Mesenchymal stem cell (in vitro differentiated cells and primary cell): Measurements from ENCODE around the gene GPR3.

Experiments used
- DNase-seq: peaks from one replicate; pipeline ENCODE4 v3.0.0-alpha.2; 2013
- H2AFZ ChIP-seq: one replicate; pipeline ENCODE4 v1.6.1; 2013; ENCODE audit warnings: low read depth, mild to moderate bottlenecking, control low read depth, inconsistent platforms, low read length, moderate library complexity
- H2AK5ac ChIP-seq: 2 replicates; pipeline ENCODE4 v1.6.1; 2013; ENCODE audit warnings: low read length, moderate library complexity, mild to moderate bottlenecking, inconsistent platforms; ENCODE audit not compliant: severe bottlenecking
- H2BK120ac ChIP-seq: one replicate; pipeline ENCODE4 v1.6.1; 2013; ENCODE audit warnings: low read depth, mild to moderate bottlenecking, inconsistent platforms, low read length, moderate library complexity
- H2BK12ac ChIP-seq, 2 experiments: one replicate each; pipeline ENCODE4 v1.6.1; 2013; ENCODE audit warnings: inconsistent platforms in 2 of 2, low read length in 2 of 2, mild to moderate bottlenecking in 2 of 2, moderate library complexity in 2 of 2, control low read depth in 1 of 2
- H2BK15ac ChIP-seq: one replicate; pipeline ENCODE4 v1.6.1; 2013; ENCODE audit warnings: mild to moderate bottlenecking, low read depth, inconsistent platforms; ENCODE audit not compliant: poor library complexity, severe bottlenecking
- H2BK5ac ChIP-seq: 2 replicates; pipeline ENCODE4 v1.6.1; 2013; ENCODE audit warnings: low read depth, mild to moderate bottlenecking, low read length, control low read depth, inconsistent platforms; ENCODE audit not compliant: poor library complexity, severe bottlenecking
- H3K14ac ChIP-seq, 2 experiments: one replicate each; pipeline ENCODE4 v1.6.1; 2013; ENCODE audit warnings: inconsistent platforms in 2 of 2, low read length in 2 of 2, control low read depth in 1 of 2, mild to moderate bottlenecking in 1 of 2, moderate library complexity in 1 of 2
- H3K18ac ChIP-seq, 2 experiments: one replicate each; pipeline ENCODE4 v1.6.1; 2013; ENCODE audit warnings: inconsistent platforms in 2 of 2, low read length in 2 of 2, control low read depth in 1 of 2, low read depth in 1 of 2, mild to moderate bottlenecking in 1 of 2
- H3K23ac ChIP-seq, 2 experiments: one replicate each; pipeline ENCODE4 v1.6.1; 2013; ENCODE audit warnings: inconsistent platforms in 2 of 2, low read length in 2 of 2, mild to moderate bottlenecking in 2 of 2, moderate library complexity in 2 of 2, control low read depth in 1 of 2
- H3K27ac ChIP-seq: 2 replicates; pipeline ENCODE4 v1.5.1; 2013; ENCODE audit warnings: mild to moderate bottlenecking, moderate library complexity, low read length, control low read depth, inconsistent platforms; ENCODE audit not compliant: poor library complexity, severe bottlenecking
- H3K27me3 ChIP-seq, 2 experiments: 2 replicates each; pipeline versions ENCODE4 v1.6.1 to v1.7.0; 2013; ENCODE audit warnings: low read length in 2 of 2, mild to moderate bottlenecking in 2 of 2, moderate library complexity in 2 of 2, control low read depth in 1 of 2, inconsistent platforms in 1 of 2; ENCODE audit not compliant: control insufficient read depth in 1 of 2, insufficient read depth in 1 of 2
- H3K36me3 ChIP-seq, 2 experiments: 2 replicates each; pipeline versions ENCODE4 v1.6.1 to v1.7.0; 2013; ENCODE audit warnings: low read length in 2 of 2, control low read depth in 1 of 2, inconsistent platforms in 1 of 2, low read depth in 1 of 2, mild to moderate bottlenecking in 1 of 2; ENCODE audit not compliant: insufficient read depth in 2 of 2, control insufficient read depth in 1 of 2
- H3K4ac ChIP-seq, 2 experiments: one replicate each; pipeline ENCODE4 v1.6.1; 2013; ENCODE audit warnings: inconsistent platforms in 2 of 2, low read length in 2 of 2, mild to moderate bottlenecking in 2 of 2, moderate library complexity in 2 of 2, control low read depth in 1 of 2, low read depth in 1 of 2
- H3K4me1 ChIP-seq: 2 replicates; pipeline ENCODE4 v1.6.1; 2013; ENCODE audit warnings: low read depth, low read length, control low read depth; ENCODE audit not compliant: control insufficient read depth, insufficient read depth
- H3K4me2 ChIP-seq: 2 replicates; pipeline ENCODE4 v1.6.1; 2013; ENCODE audit warnings: low read length, mild to moderate bottlenecking, inconsistent platforms; ENCODE audit not compliant: poor library complexity, severe bottlenecking
- H3K4me3 ChIP-seq, 2 experiments: 2 replicates each; pipeline versions ENCODE4 v1.5.1 to v1.7.0; 2013; ENCODE audit warnings: low read length in 2 of 2, mild to moderate bottlenecking in 2 of 2, control low read depth in 1 of 2, low read depth in 1 of 2; ENCODE audit not compliant: insufficient read depth in 1 of 2
- H3K79me1 ChIP-seq: replicated peaks from 2 replicates; pipeline ENCODE4 v1.6.1; 2013; ENCODE audit warnings: mild to moderate bottlenecking, control low read depth, low read length, inconsistent platforms; ENCODE audit not compliant: poor library complexity, severe bottlenecking
- H3K9ac ChIP-seq: 2 replicates; pipeline ENCODE4 v1.7.0; 2013; ENCODE audit warnings: mild to moderate bottlenecking, low read length, moderate library complexity
- H3K9me3 ChIP-seq: 2 replicates; pipeline ENCODE4 v1.7.0; 2013; ENCODE audit warnings: mild to moderate bottlenecking, low read length; ENCODE audit not compliant: control insufficient read depth
- H4K8ac ChIP-seq: one replicate; pipeline ENCODE4 v1.6.1; 2013; ENCODE audit warnings: inconsistent platforms, mild to moderate bottlenecking, low read length, moderate library complexity
- H4K91ac ChIP-seq: one replicate; pipeline ENCODE4 v1.6.1; 2013; ENCODE audit warnings: mild to moderate bottlenecking, low read length, inconsistent platforms
- WGBS: methylation state at CpG from one replicate; pipeline ENCODE4 v1.1.7; 2013; ENCODE audit warnings: mixed read lengths; 5-methylcytosine and 5-hydroxymethylcytosine counted together

The GPR3 gene

DNA sequence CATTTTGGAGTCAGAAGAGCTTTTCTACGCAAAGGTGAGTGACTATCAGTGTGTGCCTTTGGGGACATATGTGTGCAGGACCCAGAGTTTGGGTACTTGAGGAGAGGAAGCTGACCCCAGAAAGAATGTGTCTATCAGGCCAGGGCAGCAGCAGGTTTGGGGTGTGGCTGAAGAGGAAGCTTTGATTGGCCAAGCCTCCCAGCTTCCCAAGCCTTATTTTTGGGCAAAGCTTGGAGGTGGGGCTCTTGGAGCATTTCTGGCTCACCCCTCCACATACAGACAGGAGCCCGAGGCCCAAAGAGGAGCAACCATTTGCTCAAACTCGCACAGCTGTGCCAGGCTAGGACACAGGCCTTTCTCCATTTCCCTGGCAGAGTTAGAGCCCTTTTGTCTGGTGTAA, 4.7 kb downstream of the GPR3 start:
- Histone ChIP-seq H4K91ac (no peak overlapping the region), H3K23ac (no peak overlapping the region), H3K4me1 (peaks cover 33% of the 10 kb centered on the region), H2BK12ac (no peak overlapping the region), H3K4ac (no peak overlapping the region), H2AK5ac (no peak overlapping the region), H3K9me3 (no peaks in the 10 kb centered on the region), H4K8ac (no peak overlapping the region), H3K27ac (no peak overlapping the region), H3K79me1 (peaks cover 10% of the 10 kb centered on the region), H3K27me3 (peaks cover 0 to 3% of the 10 kb centered on the region in 2 experiments), H3K4me3 (no peak overlapping the region), H2AFZ (no peak overlapping the region), H2BK5ac (no peak overlapping the region), H2BK15ac (no peak overlapping the region), H3K4me2 (no peak overlapping the region), H3K14ac (no peak overlapping the region), H2BK120ac (no peak overlapping the region), H3K18ac (no peak overlapping the region), H3K36me3 (peaks cover 6% of the 10 kb centered on the region in 2 experiments), H3K9ac (no peak overlapping the region)
- 95% methylated on average over 3 of the region's 3 CpGs for WGBS
- no peak for DNase-seq

DNA sequence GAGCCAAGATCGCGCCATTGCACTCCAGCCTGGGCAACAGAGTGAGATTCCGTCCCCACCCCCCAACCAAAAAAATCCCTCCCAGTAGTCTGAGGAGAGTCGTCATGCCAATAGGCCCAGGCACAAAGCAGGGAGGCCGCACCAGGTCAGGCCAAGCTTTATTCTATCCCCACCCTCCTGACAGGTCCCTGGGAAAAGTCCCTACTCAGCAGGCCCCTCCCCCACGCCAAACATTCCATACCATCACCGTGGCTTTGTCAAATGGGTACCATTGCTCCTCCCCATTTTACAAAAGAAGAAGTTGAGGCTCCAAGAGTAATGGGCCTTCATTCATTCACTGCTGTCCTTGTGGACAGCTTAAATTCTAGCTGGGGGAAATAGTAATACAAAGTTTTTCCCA, 5.3 kb downstream of the GPR3 start:
- Histone ChIP-seq H3K4ac (no peak overlapping the region), H4K91ac (no peak overlapping the region), H2BK12ac (no peak overlapping the region), H3K14ac (no peak overlapping the region), H2AFZ (no peak overlapping the region), H2BK15ac (no peak overlapping the region), H2BK120ac (no peak overlapping the region), H3K9ac (no peak overlapping the region), H2BK5ac (no peak overlapping the region), H4K8ac (peak overlapping the region; percentile 14), H3K4me1 (peaks cover 36% of the 10 kb centered on the region), H3K79me1 (peaks cover 9% of the 10 kb centered on the region), H3K23ac (no peak overlapping the region), H3K27ac (no peak overlapping the region), H3K18ac (no peak overlapping the region), H3K27me3 (peaks cover 0 to 3% of the 10 kb centered on the region in 2 experiments), H2AK5ac (peak overlapping the region; percentile 4), H3K4me2 (no peak overlapping the region), H3K4me3 (no peak overlapping the region), H3K36me3 (peaks cover 6% of the 10 kb centered on the region in 2 experiments), H3K9me3 (no peaks in the 10 kb centered on the region)
- 87% methylated on average over 7 of the region's 7 CpGs for WGBS
- no peak for DNase-seq

DNA sequence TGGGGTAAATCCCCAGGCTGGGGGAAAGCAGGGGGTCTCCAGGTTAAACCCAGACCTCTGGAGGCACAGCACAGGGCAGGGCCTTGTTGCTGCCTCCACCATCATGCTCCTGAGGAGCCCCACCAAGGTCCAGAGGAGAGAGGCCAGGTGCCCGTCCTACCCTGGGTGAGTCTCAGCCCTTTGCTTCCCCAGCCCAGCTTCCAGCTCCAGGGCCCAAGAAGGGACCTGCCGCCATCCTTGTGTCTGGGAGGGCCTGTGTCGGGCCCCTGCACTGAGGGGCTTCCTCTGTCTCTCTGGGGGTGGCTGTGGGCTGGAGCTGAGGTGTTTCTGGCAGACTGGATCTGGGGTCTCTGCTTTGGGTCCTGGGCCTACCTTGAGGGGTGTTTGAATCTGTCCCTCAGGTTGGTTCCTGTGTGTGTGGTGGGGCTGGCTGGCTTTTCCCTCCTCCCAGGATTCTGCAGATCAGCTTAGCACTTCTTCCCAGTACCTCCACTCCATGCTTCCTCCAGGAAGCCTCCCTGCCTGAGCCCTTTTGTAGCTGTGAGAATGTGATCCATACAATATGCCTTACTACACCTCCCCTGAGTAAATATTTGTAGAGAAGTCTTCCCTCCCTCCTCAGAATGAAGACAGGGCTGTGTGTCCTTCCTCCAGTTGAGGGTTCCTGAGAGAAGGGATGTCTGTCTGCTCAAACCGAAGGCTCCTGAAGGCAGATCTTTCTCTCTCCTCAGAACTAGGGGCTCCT, 6.2 kb downstream of the GPR3 start:
- DNase-seq: no peak

DNA sequence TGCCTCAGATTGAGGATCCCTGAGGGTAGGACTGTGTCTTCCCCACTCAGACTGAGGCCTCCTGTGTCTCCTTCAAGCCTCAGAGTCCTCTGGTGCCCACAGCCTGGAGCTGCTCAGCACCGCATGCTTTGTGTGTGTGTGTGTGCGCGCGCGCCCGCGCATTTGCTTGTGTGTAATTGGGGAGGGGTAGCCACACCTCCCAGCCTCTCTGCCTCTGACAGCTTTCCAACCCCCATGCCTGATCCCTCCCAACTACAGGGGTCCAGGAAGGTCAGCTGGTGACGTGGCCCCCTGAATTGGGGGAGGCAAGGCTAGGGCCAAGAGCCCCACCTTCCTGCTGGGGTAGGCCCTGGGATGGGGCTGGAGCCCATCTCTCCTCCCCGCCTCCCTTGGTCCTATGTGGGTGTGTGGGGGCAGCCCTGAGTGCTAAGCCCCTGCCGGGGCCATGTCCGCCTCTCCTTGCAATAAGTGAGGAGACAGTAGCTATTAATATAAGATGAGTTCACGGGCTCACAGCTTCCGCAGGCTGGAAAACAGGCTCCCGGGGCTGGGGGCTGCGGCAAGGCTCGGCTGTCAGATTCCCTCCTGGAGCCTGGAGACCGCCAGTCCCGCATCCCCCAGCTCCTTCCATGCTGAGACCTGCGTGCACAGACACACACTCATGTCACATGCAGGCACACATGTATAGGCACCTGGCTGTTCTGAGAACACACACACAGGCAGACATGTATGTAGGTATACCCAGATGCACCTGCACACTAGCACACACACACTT, 7.0 kb downstream of the GPR3 start:
- Histone ChIP-seq H3K14ac (peak overlapping the region in 1 of 2 experiments; percentile 62), H2BK12ac (no peak overlapping the region), H3K23ac (peak overlapping the region in 1 of 2 experiments; percentile 10), H2AFZ (no peak overlapping the region), H3K4me2 (no peak overlapping the region), H3K27me3 (peaks cover 0 to 3% of the 10 kb centered on the region in 2 experiments), H4K8ac (no peak overlapping the region), H3K4ac (no peak overlapping the region), H3K27ac (no peak overlapping the region), H2BK5ac (no peak overlapping the region), H3K4me3 (no peak overlapping the region), H3K36me3 (peaks cover 6 to 8% of the 10 kb centered on the region in 2 experiments), H2AK5ac (peak overlapping the region; percentile 35), H3K9ac (peak overlapping the region; percentile 66), H4K91ac (peak overlapping the region; percentile 18), H2BK15ac (peak overlapping the region; percentile 23), H3K9me3 (no peaks in the 10 kb centered on the region), H3K18ac (peak overlapping the region in 1 of 2 experiments; percentile 46), H2BK120ac (no peak overlapping the region), H3K79me1 (peaks cover 6% of the 10 kb centered on the region), H3K4me1 (peaks cover 41% of the 10 kb centered on the region)
- DNase-seq: no peak
- 90% methylated on average over 13 of the region's 19 CpGs for whole genome bisulfite sequencing

More for the DNA sequence above, 6.2 kb downstream of the GPR3 start:
- no peak overlapping the region for H4K91ac ChIP-seq
- no peaks in the 10 kb centered on the region for H3K9me3 ChIP-seq
- H2AK5ac ChIP-seq: no peak overlapping the region
- peaks cover 0 to 3% of the 10 kb centered on the region in 2 experiments for H3K27me3 ChIP-seq
- no peak overlapping the region for H3K18ac ChIP-seq
- peak overlapping the region; percentile 82 for H2BK15ac ChIP-seq
- H3K4ac ChIP-seq: no peak overlapping the region
- H4K8ac ChIP-seq: no peak overlapping the region
- H2BK12ac ChIP-seq: no peak overlapping the region
- no peak overlapping the region for H2BK5ac ChIP-seq
- peak overlapping the region; percentile 66 for H3K9ac ChIP-seq
- H3K4me3 ChIP-seq: no peak overlapping the region
- peaks cover 37% of the 10 kb centered on the region for H3K4me1 ChIP-seq
- peaks cover 6% of the 10 kb centered on the region for H3K79me1 ChIP-seq
- H3K23ac ChIP-seq: no peak overlapping the region
- no peak overlapping the region for H2BK120ac ChIP-seq
- no peak overlapping the region for H3K14ac ChIP-seq
- H2AFZ ChIP-seq: no peak overlapping the region
- 89% methylated on average over 4 of the region's 4 CpGs for WGBS
- no peak overlapping the region for H3K27ac ChIP-seq
- peaks cover 6 to 11% of the 10 kb centered on the region in 2 experiments for H3K36me3 ChIP-seq
- no peak overlapping the region for H3K4me2 ChIP-seq
